HEK293 (cell line): ENCODE measurements around the gene MORC4.

Experiments used
- ZNF155 ChIP-seq: fragments of 450-650 bp; formaldehyde crosslinking; IDR thresholded peaks from 2 replicates; pipeline ENCODE4 v1.5.1; 2016; ENCODE audit warnings: missing biosample characterization, missing genetic modification characterization
- ZNF274 ChIP-seq, 2 experiments: fragments of 200-500 bp in 1 of 2; fragments of 450-650 bp in 1 of 2; sonication (Bioruptor generic) in 1 of 2; formaldehyde crosslinking in 1 of 2; IDR thresholded peaks; 2 replicates each; pipeline versions ENCODE4 v1.5.1 to v1.6.1; 2014 to 2016; ENCODE audit warnings: borderline replicate concordance in 1 of 2, inconsistent platforms in 1 of 2, low read length in 1 of 2, missing biosample characterization in 1 of 2, missing genetic modification characterization in 1 of 2
- TF ChIP-seq, protein P1 (sequence below): fragments of 450-650 bp; formaldehyde crosslinking; IDR thresholded peaks from 2 replicates; pipeline ENCODE4 v1.5.1; 2016; ENCODE audit warnings: missing biosample characterization, missing genetic modification characterization
- TF ChIP-seq, protein P2 (sequence below): fragments of 450-650 bp; formaldehyde crosslinking; IDR thresholded peaks from 2 replicates; pipeline ENCODE4 v1.5.1; 2016; ENCODE audit warnings: missing biosample characterization, missing genetic modification characterization, low read depth
- TF ChIP-seq, protein P3 (sequence below): fragments of 450-650 bp; formaldehyde crosslinking; IDR thresholded peaks from 2 replicates; pipeline ENCODE4 v1.5.1; 2017; ENCODE audit warnings: missing biosample characterization, missing genetic modification characterization
- TF ChIP-seq, protein P4 (sequence below): fragments of 450-650 bp; formaldehyde crosslinking; IDR thresholded peaks from 2 replicates; pipeline ENCODE4 v1.5.1; 2016; ENCODE audit warnings: missing biosample characterization, missing genetic modification characterization
- TF ChIP-seq, protein P5 (sequence below): fragments of 450-650 bp; formaldehyde crosslinking; optimal IDR thresholded peaks from 2 replicates; pipeline ENCODE3; 2016; ENCODE audit warnings: missing biosample characterization, mild to moderate bottlenecking, missing genetic modification characterization

DNA sequence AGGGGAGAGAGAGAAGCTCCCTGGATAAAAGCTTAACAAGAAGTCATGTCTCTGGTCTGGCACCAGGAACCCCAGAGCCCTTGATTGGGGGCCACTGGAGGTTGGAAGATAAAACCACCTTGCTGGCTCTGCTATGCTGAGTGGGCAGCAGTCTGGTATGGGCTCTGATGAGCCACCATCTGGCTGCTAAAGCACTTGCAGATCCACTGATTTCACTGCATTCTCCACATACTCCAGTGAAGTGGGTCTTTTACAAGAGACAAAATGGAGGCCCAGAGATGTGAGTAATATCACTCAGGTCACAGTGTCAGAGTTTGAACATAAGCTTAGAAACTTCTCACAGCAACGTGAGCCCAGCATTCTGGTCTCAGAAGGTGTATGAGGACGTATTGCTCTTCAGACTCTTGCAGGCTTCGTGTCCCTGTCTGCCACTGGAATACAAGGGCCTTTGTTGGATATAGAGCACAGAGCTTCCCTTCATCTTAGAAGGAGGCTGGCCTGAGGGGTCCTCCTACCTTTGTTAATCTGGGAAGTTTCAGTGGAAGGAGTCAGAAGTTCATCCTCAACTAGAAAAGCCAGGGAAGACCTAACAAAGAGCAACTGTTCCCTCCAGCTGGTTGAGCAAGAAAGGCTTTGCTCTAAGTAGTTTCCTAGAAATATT, 68.1 kb downstream of the MORC4 start:
- TF ChIP-seq ZNF274 (IDR thresholded peaks at IDR 0.05; ENCODE audit: low read length), result no peak
- no peak for TF ChIP-seq ZNF274 (tag by site-specific recombination; IDR thresholded peaks at IDR 0.05; ENCODE audit: borderline replicate concordance)
- no peak for TF ChIP-seq ZNF155 (tag by site-specific recombination)
- TF ChIP-seq, protein P1, sequence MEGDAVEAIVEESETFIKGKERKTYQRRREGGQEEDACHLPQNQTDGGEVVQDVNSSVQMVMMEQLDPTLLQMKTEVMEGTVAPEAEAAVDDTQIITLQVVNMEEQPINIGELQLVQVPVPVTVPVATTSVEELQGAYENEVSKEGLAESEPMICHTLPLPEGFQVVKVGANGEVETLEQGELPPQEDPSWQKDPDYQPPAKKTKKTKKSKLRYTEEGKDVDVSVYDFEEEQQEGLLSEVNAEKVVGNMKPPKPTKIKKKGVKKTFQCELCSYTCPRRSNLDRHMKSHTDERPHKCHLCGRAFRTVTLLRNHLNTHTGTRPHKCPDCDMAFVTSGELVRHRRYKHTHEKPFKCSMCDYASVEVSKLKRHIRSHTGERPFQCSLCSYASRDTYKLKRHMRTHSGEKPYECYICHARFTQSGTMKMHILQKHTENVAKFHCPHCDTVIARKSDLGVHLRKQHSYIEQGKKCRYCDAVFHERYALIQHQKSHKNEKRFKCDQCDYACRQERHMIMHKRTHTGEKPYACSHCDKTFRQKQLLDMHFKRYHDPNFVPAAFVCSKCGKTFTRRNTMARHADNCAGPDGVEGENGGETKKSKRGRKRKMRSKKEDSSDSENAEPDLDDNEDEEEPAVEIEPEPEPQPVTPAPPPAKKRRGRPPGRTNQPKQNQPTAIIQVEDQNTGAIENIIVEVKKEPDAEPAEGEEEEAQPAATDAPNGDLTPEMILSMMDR, result no peak
- TF ChIP-seq, protein P2, sequence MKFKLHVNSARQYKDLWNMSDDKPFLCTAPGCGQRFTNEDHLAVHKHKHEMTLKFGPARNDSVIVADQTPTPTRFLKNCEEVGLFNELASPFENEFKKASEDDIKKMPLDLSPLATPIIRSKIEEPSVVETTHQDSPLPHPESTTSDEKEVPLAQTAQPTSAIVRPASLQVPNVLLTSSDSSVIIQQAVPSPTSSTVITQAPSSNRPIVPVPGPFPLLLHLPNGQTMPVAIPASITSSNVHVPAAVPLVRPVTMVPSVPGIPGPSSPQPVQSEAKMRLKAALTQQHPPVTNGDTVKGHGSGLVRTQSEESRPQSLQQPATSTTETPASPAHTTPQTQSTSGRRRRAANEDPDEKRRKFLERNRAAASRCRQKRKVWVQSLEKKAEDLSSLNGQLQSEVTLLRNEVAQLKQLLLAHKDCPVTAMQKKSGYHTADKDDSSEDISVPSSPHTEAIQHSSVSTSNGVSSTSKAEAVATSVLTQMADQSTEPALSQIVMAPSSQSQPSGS, result no peak
- TF ChIP-seq, protein P3, sequence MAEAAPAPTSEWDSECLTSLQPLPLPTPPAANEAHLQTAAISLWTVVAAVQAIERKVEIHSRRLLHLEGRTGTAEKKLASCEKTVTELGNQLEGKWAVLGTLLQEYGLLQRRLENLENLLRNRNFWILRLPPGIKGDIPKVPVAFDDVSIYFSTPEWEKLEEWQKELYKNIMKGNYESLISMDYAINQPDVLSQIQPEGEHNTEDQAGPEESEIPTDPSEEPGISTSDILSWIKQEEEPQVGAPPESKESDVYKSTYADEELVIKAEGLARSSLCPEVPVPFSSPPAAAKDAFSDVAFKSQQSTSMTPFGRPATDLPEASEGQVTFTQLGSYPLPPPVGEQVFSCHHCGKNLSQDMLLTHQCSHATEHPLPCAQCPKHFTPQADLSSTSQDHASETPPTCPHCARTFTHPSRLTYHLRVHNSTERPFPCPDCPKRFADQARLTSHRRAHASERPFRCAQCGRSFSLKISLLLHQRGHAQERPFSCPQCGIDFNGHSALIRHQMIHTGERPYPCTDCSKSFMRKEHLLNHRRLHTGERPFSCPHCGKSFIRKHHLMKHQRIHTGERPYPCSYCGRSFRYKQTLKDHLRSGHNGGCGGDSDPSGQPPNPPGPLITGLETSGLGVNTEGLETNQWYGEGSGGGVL (tag by site-specific recombination), result no peak
- TF ChIP-seq, protein P4, sequence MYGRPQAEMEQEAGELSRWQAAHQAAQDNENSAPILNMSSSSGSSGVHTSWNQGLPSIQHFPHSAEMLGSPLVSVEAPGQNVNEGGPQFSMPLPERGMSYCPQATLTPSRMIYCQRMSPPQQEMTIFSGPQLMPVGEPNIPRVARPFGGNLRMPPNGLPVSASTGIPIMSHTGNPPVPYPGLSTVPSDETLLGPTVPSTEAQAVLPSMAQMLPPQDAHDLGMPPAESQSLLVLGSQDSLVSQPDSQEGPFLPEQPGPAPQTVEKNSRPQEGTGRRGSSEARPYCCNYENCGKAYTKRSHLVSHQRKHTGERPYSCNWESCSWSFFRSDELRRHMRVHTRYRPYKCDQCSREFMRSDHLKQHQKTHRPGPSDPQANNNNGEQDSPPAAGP (tag by site-specific recombination), result no peak
- TF ChIP-seq, protein P5, sequence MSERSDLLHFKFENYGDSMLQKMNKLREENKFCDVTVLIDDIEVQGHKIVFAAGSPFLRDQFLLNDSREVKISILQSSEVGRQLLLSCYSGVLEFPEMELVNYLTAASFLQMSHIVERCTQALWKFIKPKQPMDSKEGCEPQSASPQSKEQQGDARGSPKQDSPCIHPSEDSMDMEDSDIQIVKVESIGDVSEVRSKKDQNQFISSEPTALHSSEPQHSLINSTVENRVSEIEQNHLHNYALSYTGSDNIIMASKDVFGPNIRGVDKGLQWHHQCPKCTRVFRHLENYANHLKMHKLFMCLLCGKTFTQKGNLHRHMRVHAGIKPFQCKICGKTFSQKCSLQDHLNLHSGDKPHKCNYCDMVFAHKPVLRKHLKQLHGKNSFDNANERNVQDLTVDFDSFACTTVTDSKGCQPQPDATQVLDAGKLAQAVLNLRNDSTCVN (tag by site-specific recombination), result no peak
